Posterior vena cava (tissue), 2 donors: ENCODE results near the gene CCDC88C. TPM values are rescaled to one million over a fixed set of nuclear protein-coding genes. Genes with fewer than 3 reads are reported as not detected.
A peak's percentile ranks its signal among the peaks of the same experiment; 100 is the strongest.

Experiments
- DNase-seq: peaks from one replicate; pipeline ENCODE4 v3.0.0-alpha.2; 2020; ENCODE audit warnings: low spot score
- intact Hi-C, 2 donors: fragments of 100-400 bp; cut with DNase I; formaldehyde crosslinking; loops; one replicate each; pipeline versions ENCODE4 v1.14.1 to v1.14.2; 2022 to 2023
- total RNA-seq, 2 donors: library from RNA; stranded (reverse); fragmentation: NEBNext Ultra II Directional; extraction: Animal tissue kit (Norgen Biotek cat#: 25700); gene quantifications; one replicate each; pipeline ENCODE4 v1.2.1, GENCODE V29; 2021
- donor health status: DM: yes; HTN: yes; CAD: no.
- donor health status: DM: yes; HTN: yes; CAD: no.

Gene CCDC88C
- total RNA-seq, 2 donors from 2014 or later: 7.2 to 14.9 TPM

- DNase-seq: no peak
- intact Hi-C loops: no loop called here
Measured at GRCh38 chr14:91305650-91306431, 111.8 kb downstream of the CCDC88C start.

- no peak for DNase-seq
- intact Hi-C loops: no loop called here
Measured at GRCh38 chr14:91303924-91304229, 113.7 kb downstream of the CCDC88C start.

GRCh38 chr14:91303091-91303923, 114.3 kb downstream of the CCDC88C start:
- DNase-seq: no peak
- intact Hi-C loops: no loop called here

- intact Hi-C loops: no loop called here
- no peak for DNase-seq
Measured at GRCh38 chr14:91302391-91302790, 115.2 kb downstream of the CCDC88C start.

GRCh38 chr14:91300957-91301356, 116.7 kb downstream of the CCDC88C start:
- intact Hi-C loops: no loop called here

GRCh38 chr14:91300283-91300895, 117.2 kb downstream of the CCDC88C start:
- intact Hi-C loops: no loop called here

More at GRCh38 chr14:91300957-91301356, 116.7 kb downstream of the CCDC88C start:
- DNase-seq: no peak

DNA sequence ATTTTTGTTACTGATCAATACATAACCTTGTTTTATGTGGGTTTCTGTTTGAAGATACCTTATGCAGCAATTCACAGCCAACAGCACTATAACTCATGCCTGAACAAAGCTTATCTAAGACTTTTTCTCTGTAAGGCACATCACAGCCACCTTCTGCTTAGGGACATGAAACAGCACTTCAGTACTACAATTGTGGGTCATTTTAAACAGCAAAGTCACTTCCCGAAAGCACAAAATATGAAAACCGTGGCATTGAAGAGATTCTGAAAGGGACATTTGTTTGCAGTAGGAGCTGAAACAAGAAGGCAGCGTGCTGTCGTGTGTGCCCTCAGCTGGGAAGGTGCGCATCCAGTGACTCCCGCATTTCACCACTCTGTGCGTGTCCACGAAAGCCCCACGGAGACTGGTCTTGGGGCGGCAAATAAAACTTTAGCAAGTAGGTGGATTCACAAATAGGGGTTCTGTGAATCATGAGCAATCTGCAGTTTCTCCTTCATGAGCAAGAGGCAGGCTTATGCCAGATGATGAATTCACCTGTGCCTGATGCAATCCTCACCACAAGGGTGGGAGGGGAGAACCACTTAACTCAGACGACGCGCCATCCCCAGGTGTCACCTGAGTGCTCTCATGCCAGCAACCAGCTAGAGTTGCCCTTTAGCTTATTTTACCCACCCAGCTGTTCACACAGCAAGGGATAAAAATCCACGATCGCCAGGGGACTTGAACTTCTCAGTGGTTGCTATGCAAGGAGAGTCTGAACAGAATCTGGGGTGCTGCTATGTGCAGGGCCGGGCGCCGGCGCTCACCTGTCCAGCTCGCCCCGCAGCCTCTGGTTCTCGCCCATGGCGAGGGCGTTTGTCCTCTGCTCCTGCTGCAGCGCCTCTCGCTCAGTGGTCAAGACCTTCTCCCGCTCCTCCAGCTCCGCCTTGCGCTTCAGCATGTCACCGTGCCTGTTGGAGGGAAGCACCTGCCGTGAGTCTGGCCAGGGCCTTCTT, 118.2 kb downstream of the CCDC88C start:
- intact Hi-C loops: no loop called here
- peak; percentile 56 for DNase-seq

More at GRCh38 chr14:91300283-91300895, 117.2 kb downstream of the CCDC88C start:
- peak; percentile 57 for DNase-seq

DNA sequence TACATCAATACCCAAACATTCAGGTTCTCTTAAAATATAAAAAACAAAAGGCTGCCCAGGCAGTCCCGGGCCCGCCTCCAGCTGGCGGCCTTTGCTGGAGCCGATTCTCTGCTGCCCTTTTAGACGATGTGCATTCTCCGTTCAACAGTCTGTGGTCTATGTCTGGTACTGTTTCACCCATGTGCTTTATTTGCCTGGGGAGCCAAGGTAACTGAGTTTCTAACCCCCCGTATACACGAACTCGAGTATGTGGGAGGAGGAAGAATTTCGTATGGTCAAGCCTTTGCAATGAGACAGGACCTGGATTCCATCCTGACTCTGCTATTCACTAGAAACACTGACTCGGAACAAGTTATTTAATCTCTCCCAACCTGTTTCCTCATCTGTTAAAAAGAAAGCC, 119.0 kb downstream of the CCDC88C start:
- peak; percentile 70 for DNase-seq
- intact Hi-C loops: no loop called here

DNA sequence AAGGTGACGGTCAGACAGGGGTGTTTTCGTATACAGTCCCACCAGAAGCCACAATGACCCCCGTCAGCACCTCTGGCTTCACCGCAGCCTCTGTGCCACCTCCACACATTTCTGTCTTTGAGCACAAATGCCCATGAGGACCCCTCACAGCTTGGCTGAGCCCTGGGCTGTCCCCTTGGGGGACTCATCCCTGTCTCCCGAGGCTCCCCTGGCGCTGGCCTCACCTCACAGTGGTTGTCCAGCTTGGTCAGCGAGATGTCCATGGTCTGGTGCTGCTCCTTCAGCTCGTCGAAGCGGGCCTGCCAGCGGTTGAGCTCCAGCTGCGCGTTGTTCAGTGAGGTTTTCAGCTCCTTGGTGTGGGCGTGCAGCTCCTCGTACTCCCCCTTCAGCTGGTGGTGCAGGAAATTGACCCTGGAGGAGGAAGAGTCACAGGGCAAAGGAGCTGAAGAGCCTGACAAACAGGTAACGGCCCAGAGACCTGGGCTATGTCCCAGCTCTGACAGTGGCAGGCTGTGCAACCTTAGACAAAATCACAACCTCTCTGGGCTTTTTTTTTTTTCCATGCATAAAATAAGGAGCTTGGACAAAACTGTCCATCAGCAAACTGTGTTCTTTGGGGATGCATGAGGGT, 120.4 kb downstream of the CCDC88C start:
- DNase-seq: peak; percentile 61
- intact Hi-C loops: no loop called here

DNA sequence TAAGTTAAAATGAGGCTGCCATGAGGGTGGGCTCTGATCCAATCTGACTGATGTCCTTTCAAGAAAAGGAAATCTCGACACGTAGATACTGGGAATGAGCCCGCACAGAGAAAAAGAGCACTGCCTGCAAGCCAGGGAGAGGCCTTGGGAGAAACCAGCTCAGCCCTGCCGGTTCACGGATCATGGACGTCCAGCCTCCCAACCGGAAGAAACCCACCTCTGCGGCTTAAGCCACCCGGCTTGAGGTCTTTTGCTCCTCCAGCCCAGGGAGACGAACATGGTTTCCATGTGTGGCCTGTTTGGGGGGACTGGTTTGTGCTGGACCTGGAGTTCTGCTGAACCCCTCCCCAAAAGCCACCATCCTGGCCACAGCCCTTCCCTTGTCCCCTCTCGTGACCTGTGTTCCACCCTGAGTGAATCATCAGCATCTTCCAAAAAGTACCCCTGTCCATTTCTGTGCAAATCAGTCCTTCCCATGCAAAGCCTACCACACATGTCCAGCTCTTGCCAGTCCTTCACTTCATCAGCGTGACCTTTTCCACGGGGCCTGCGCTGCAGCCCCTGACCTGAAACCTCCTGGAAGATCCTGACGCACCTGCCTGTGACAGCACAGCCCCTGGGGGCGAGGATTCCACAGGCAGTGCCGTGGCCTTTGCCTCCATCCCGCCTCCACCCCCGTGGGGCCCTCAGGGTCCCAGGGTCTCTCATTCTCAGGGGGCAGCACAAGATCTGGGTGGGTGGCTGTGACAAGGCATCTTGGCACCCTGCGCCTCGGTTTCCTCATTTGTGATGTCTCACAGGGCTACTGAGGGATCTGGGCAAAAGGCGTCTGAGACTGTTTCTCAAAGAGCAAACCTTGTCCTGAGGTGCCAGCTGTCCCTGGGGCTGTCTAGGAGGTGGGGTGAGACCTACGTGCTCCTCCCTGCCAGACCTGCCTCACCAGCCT, 121.5 kb downstream of the CCDC88C start:
- peak; percentile 53 for DNase-seq
- intact Hi-C loops: no loop called here

- intact Hi-C loops: no loop called here
- no peak for DNase-seq
Measured at GRCh38 chr14:91295276-91295845, 122.3 kb downstream of the CCDC88C start.

DNA sequence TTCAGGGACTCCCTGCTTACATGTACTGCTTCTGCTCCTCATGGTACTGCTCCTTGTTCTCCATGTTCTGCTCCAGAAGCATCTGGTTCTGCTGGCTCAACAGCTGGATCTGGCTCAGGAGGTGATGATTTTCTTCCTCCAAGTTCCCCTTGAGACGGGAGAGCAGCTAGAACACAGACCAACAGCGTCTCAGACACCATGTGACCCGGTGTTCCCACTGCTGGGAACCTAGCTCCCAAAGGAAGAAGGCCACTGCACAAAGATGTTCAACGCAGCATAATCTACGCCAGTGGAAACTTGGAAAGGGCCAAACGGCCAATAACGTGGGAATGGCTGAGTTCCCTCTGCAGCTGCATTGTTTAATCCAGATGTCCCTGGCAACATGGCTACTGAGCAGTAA, 123.5 kb downstream of the CCDC88C start:
- DNase-seq: peak; percentile 76
- intact Hi-C loops: no loop called here

DNA sequence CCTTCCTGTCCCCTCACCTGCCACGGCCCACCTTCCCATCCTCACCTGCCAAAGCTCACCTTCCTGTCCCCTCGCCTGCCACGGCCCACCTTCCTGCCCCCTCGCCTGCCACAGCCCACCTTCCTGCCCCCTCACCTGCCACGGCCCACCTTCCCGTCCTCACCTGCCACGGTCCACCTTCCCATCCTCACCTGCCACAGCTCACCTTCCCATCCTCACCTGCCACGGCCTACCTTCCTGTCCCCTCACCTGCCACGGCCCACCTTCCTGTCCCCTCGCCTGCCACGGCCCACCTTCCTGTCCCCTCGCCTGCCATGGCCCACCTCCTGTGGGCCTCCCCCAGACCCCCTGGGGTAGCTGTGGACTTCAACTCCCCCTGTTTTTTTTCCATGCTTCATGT, 124.3 kb downstream of the CCDC88C start:
- no peak for DNase-seq
- intact Hi-C loops: loop anchor here in 1 of 2 donors (2.0 kb wide), 1 partner anchor 104 kb away; no protein-coding TSS in a partner anchor

DNA sequence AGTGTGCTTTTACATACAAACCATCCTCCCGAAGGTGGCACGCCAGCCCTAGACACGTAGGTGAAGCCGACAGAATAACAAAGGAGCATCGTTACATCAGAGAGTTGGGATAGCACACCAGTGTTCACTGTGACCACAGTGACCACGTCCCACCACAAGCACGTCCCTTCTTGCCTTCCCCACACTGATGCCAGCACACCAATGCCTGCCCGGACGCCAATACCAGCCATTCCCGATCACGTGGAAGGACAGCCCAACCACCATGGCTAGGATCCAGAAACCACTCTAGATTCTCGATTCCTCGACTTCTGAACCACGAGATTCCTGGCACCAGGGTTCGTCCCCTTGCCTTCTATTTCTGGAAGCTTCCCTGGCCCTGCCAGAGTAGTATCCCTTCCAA, 125.1 kb downstream of the CCDC88C start:
- peak; percentile 60 for DNase-seq
- intact Hi-C loops: loop anchor here in 1 of 2 donors (2.0 kb wide), 1 partner anchor 104 kb away; no protein-coding TSS in a partner anchor

- intact Hi-C loops: loop anchor here in 1 of 2 donors (2.0 kb wide), 1 partner anchor 103 kb away; no protein-coding TSS in a partner anchor
- peak; percentile 62 for DNase-seq
Measured at GRCh38 chr14:91291786-91292405, 125.7 kb downstream of the CCDC88C start.

DNA sequence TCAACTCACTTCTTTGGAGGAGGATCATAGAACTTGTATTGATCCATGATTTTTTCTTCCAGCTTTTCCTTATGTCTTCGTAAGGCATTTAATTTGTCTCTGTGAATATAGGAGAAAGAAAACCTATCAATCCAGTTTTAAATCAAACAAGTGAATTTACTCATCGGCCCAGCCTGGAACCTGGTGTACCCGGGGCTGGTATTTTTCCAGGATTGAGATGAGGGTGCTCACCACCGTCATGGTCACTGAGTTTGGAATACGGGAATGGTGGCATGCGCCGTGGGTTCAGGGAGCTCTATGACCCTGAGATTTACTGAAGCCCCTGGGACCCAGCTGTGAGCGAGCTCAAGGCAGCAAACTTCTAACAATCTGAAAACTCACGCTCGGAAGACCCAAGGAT, 126.6 kb downstream of the CCDC88C start:
- DNase-seq: peak; percentile 65
- intact Hi-C loops: no loop called here
